ENCODE results near the gene PIP4K2C.

PIP4K2C gene

DNA sequence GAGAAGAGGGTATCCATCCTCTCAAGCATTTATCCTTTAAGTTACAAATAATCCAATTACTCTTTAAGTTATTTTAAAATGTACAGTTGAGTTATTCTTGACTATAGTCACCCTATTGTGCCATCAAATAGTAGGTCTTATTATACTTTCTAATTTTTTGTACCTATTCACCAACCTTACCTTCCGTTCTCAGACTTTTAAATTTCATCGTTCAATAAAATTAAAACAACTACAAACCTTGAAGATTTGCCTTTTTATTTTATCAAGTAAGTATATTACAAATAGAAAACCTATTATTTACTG is 43.0 kb upstream of the PIP4K2C start:
- Histone ChIP-seq H3K79me2 (ENCODE audit: low read length) (peaks cover 31% of the 10 kb centered on the region), H3K27ac (ENCODE audit: low read length) (no peak overlapping the region), H3K9me2 (replicated peaks; ENCODE audit: insufficient read depth, low read length) (no peaks in the 10 kb centered on the region), H3K27me3 (replicated peaks; ENCODE audit: insufficient read depth, low read length) (peaks cover 25% of the 10 kb centered on the region), H4K20me1 (ENCODE audit: insufficient read depth, low read length) (no peaks in the 10 kb centered on the region), H3K9ac (ENCODE audit: low read length) (no peak overlapping the region), H3F3A (ENCODE audit: insufficient read depth, low read length) (no peaks in the 10 kb centered on the region), H3K4me1 (ENCODE audit: low read length) (peaks cover 10% of the 10 kb centered on the region; the same call in 1 of the 2 replicates), H3K9me3 (replicated peaks; ENCODE audit: insufficient read depth, low read length) (no peaks in the 10 kb centered on the region), H2AFZ (ENCODE audit: low read length) (no peak overlapping the region), H3K36me3 (replicated peaks; ENCODE audit: insufficient read depth, low read length) (no peaks in the 10 kb centered on the region), H3K4me2 (ENCODE audit: low read depth, low read length) (peak overlapping the region; percentile 92; the same call in 1 of the 2 replicates), H3K4me3 (ENCODE audit: low read length) (no peak overlapping the region)
- DNase-seq: no peak
- TF ChIP-seq EZH2phosphoT487 (IDR thresholded peaks at IDR 0.05; ENCODE audit: low read length): no peak
- TF ChIP-seq EZH2 (optimal IDR thresholded peaks at IDR 0.05; ENCODE audit: low read depth, low read length): no peak
- TF ChIP-seq, protein P1, sequence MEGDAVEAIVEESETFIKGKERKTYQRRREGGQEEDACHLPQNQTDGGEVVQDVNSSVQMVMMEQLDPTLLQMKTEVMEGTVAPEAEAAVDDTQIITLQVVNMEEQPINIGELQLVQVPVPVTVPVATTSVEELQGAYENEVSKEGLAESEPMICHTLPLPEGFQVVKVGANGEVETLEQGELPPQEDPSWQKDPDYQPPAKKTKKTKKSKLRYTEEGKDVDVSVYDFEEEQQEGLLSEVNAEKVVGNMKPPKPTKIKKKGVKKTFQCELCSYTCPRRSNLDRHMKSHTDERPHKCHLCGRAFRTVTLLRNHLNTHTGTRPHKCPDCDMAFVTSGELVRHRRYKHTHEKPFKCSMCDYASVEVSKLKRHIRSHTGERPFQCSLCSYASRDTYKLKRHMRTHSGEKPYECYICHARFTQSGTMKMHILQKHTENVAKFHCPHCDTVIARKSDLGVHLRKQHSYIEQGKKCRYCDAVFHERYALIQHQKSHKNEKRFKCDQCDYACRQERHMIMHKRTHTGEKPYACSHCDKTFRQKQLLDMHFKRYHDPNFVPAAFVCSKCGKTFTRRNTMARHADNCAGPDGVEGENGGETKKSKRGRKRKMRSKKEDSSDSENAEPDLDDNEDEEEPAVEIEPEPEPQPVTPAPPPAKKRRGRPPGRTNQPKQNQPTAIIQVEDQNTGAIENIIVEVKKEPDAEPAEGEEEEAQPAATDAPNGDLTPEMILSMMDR (IDR thresholded peaks at IDR 0.05; ENCODE audit: low read length): no peak

DNA sequence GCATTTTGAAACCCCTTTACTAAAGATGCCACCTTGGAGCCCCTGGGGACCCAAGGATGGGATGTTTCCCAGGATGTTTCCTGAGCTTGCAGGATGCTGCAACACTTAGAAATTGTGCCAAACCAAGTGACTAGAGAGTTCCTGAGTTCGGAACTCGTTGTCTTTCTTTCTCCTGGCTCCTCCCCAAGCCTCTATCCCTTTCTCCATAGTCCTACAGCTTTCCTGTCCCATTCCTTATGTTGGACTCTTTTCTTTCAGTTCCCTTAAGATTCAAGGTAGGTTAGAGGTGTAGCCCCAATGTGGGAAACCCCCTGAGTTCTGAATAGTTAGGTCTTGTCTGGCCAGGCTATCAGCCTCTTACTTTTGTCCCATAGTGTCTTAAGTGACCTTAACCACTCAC is 42.5 kb upstream of the PIP4K2C start:
- H3K4me3 ChIP-seq (ENCODE audit: low read length): no peak overlapping the region
- H3K9me3 ChIP-seq (replicated peaks; ENCODE audit: insufficient read depth, low read length): no peaks in the 10 kb centered on the region
- H3K4me2 ChIP-seq (ENCODE audit: low read depth, low read length): no peak overlapping the region
- H3K36me3 ChIP-seq (replicated peaks; ENCODE audit: insufficient read depth, low read length): no peaks in the 10 kb centered on the region
- TF ChIP-seq, protein P1 (IDR thresholded peaks at IDR 0.05; ENCODE audit: low read length): no peak
- TF ChIP-seq EZH2 (optimal IDR thresholded peaks at IDR 0.05; ENCODE audit: low read depth, low read length) (no peak), EZH2phosphoT487 (IDR thresholded peaks at IDR 0.05; ENCODE audit: low read length) (no peak)
- peaks cover 25% of the 10 kb centered on the region for H3K27me3 ChIP-seq (replicated peaks; ENCODE audit: insufficient read depth, low read length)
- no peaks in the 10 kb centered on the region for H3K9me2 ChIP-seq (replicated peaks; ENCODE audit: insufficient read depth, low read length)
- peaks cover 29% of the 10 kb centered on the region for H3K79me2 ChIP-seq (ENCODE audit: low read length)
- H3K27ac ChIP-seq (ENCODE audit: low read length): no peak overlapping the region
- H3K9ac ChIP-seq (ENCODE audit: low read length): no peak overlapping the region
- H2AFZ ChIP-seq (ENCODE audit: low read length): no peak overlapping the region
- H3K4me1 ChIP-seq (ENCODE audit: low read length): peaks cover 10% of the 10 kb centered on the region; the same call in 1 of the 2 replicates
- H3F3A ChIP-seq (ENCODE audit: insufficient read depth, low read length): no peaks in the 10 kb centered on the region
- no peak for DNase-seq
- H4K20me1 ChIP-seq (ENCODE audit: insufficient read depth, low read length): no peaks in the 10 kb centered on the region

DNA sequence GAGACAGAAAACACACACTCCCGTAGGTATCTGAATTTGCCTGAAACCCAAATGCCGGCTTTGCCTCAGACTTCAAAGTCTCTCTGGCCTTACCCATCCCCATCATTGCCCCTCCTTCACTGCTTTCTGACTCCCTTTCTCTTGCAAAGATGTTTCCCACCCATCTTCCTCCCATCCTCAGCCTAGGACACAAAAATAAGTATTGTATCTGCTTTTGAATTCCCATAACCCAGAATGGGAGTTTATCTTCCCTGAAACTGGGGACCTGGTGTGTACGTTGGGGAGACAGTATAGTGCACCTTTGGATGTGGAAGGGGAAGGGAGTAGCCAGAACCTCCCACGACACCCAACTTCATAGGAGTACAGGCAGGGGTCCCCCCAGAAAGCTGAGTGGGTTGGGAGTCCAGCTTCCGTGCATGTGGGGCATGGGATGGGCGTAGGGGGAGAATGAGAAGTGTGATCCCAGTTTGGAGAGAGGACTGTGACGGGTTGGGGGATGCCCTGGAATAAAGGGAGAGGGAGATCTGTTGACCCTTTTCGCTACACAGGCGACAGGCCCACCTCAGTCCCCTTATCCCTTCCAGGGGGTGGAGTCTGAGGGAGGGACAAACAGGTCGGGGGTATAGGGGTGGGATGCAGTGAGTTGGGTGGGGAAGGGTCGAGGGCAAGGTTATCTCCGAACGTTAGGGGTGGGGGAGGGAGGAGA is 41.6 kb upstream of the PIP4K2C start:
- Histone ChIP-seq H3K27ac (ENCODE audit: low read length) (no peak overlapping the region), H3K4me2 (ENCODE audit: low read depth, low read length) (peak overlapping the region; percentile 95), H3K4me1 (ENCODE audit: low read length) (peaks cover 10% of the 10 kb centered on the region; the same call in 1 of the 2 replicates), H4K20me1 (ENCODE audit: insufficient read depth, low read length) (no peaks in the 10 kb centered on the region), H3K4me3 (ENCODE audit: low read length) (peak overlapping the region; percentile 60), H2AFZ (ENCODE audit: low read length) (peak overlapping the region; percentile 80), H3K36me3 (replicated peaks; ENCODE audit: insufficient read depth, low read length) (no peaks in the 10 kb centered on the region), H3K9me2 (replicated peaks; ENCODE audit: insufficient read depth, low read length) (no peaks in the 10 kb centered on the region), H3K9me3 (replicated peaks; ENCODE audit: insufficient read depth, low read length) (no peaks in the 10 kb centered on the region), H3K27me3 (replicated peaks; ENCODE audit: insufficient read depth, low read length) (peaks cover 25% of the 10 kb centered on the region), H3K79me2 (ENCODE audit: low read length) (peaks cover 25% of the 10 kb centered on the region), H3K9ac (ENCODE audit: low read length) (no peak overlapping the region), H3F3A (ENCODE audit: insufficient read depth, low read length) (no peaks in the 10 kb centered on the region)
- no peak for DNase-seq
- TF ChIP-seq EZH2phosphoT487 (IDR thresholded peaks at IDR 0.05; ENCODE audit: low read length) (no peak), EZH2 (optimal IDR thresholded peaks at IDR 0.05; ENCODE audit: low read depth, low read length) (no peak)
- TF ChIP-seq, protein P1 (IDR thresholded peaks at IDR 0.05; ENCODE audit: low read length): no peak

All from MM.1S (cell line).